ENCODE results near the gene NPIPB8. TPM values are rescaled to one million over a fixed set of nuclear protein-coding genes. Genes with fewer than 3 reads are reported as not detected.
"Not testable (repeated sequence)": the region's sequence is repeated elsewhere in the genome, so short reads cannot be mapped to it uniquely, and the experiment has no call there.

NPIPB8 gene
- total RNA-seq, 1 donor from 2014 or later, result not detected

- peaks cover 12 to 16% (median 13%) of the 10 kb centered on the region in 3 donors for H3K4me1 ChIP-seq (ENCODE audit: control insufficient read depth in 3 of 3, insufficient read depth in 3 of 3, low read length in 3 of 3)
- not testable (repeated sequence) for H3K9ac ChIP-seq (ENCODE audit: low read depth in 1 of 3, low read length in 3 of 3); H3K9me3 ChIP-seq (ENCODE audit: control insufficient read depth in 3 of 3, low read length in 3 of 3); H3K36me3 ChIP-seq (ENCODE audit: control insufficient read depth in 3 of 3, insufficient read depth in 3 of 3, low read length in 3 of 3); H3K27ac ChIP-seq (ENCODE audit: low read depth, low read length); H3K27me3 ChIP-seq (ENCODE audit: control insufficient read depth in 3 of 3, insufficient read depth in 3 of 3, low read length in 3 of 3); H3K4me3 ChIP-seq (ENCODE audit: low read length in 3 of 3)
Measured at GRCh38 chr16:28613912-28614311, 24.0 kb upstream of the NPIPB8 start.

- H3K27me3 ChIP-seq (ENCODE audit: control insufficient read depth in 3 of 3, insufficient read depth in 3 of 3, low read length in 3 of 3); H3K36me3 ChIP-seq (ENCODE audit: control insufficient read depth in 3 of 3, insufficient read depth in 3 of 3, low read length in 3 of 3); H3K9ac ChIP-seq (ENCODE audit: low read depth in 1 of 3, low read length in 3 of 3); H3K4me1 ChIP-seq (ENCODE audit: control insufficient read depth in 3 of 3, insufficient read depth in 3 of 3, low read length in 3 of 3); H3K27ac ChIP-seq (ENCODE audit: low read depth, low read length); H3K4me3 ChIP-seq (ENCODE audit: low read length in 3 of 3); H3K9me3 ChIP-seq (ENCODE audit: control insufficient read depth in 3 of 3, low read length in 3 of 3): not testable (repeated sequence)
Measured at GRCh38 chr16:28614561-28614960, 23.3 kb upstream of the NPIPB8 start.

GRCh38 chr16:28615486-28616223 lies 22.2 kb upstream of the NPIPB8 start:
- not testable (repeated sequence) for H3K4me1 ChIP-seq (ENCODE audit: control insufficient read depth in 3 of 3, insufficient read depth in 3 of 3, low read length in 3 of 3); H3K27me3 ChIP-seq (ENCODE audit: control insufficient read depth in 3 of 3, insufficient read depth in 3 of 3, low read length in 3 of 3); H3K36me3 ChIP-seq (ENCODE audit: control insufficient read depth in 3 of 3, insufficient read depth in 3 of 3, low read length in 3 of 3); H3K27ac ChIP-seq (ENCODE audit: low read depth, low read length); H3K9me3 ChIP-seq (ENCODE audit: control insufficient read depth in 3 of 3, low read length in 3 of 3); H3K4me3 ChIP-seq (ENCODE audit: low read length in 3 of 3); H3K9ac ChIP-seq (ENCODE audit: low read depth in 1 of 3, low read length in 3 of 3)

GRCh38 chr16:28616224-28616577 lies 21.7 kb upstream of the NPIPB8 start:
- H3K9ac ChIP-seq (ENCODE audit: low read depth in 1 of 3, low read length in 3 of 3); H3K27me3 ChIP-seq (ENCODE audit: control insufficient read depth in 3 of 3, insufficient read depth in 3 of 3, low read length in 3 of 3): not testable (repeated sequence)

GRCh38 chr16:28616636-28617035 lies 21.2 kb upstream of the NPIPB8 start:
- Histone ChIP-seq H3K36me3 (ENCODE audit: control insufficient read depth in 3 of 3, insufficient read depth in 3 of 3, low read length in 3 of 3) (no peaks in the 10 kb centered on the region), H3K4me1 (ENCODE audit: control insufficient read depth in 3 of 3, insufficient read depth in 3 of 3, low read length in 3 of 3) (no peaks in the 10 kb centered on the region), H3K9me3 (ENCODE audit: control insufficient read depth in 3 of 3, low read length in 3 of 3) (no peaks in the 10 kb centered on the region), H3K27me3 (ENCODE audit: control insufficient read depth in 3 of 3, insufficient read depth in 3 of 3, low read length in 3 of 3) (no peaks in the 10 kb centered on the region), H3K4me3 (ENCODE audit: low read length in 3 of 3) (no peak overlapping the region), H3K27ac (ENCODE audit: low read depth, low read length) (no peak overlapping the region), H3K9ac (ENCODE audit: low read depth in 1 of 3, low read length in 3 of 3) (no peak overlapping the region)

More at GRCh38 chr16:28616224-28616577, 21.7 kb upstream of the NPIPB8 start:
- H3K4me1 ChIP-seq (ENCODE audit: control insufficient read depth in 3 of 3, insufficient read depth in 3 of 3, low read length in 3 of 3); H3K9me3 ChIP-seq (ENCODE audit: control insufficient read depth in 3 of 3, low read length in 3 of 3); H3K36me3 ChIP-seq (ENCODE audit: control insufficient read depth in 3 of 3, insufficient read depth in 3 of 3, low read length in 3 of 3); H3K4me3 ChIP-seq (ENCODE audit: low read length in 3 of 3); H3K27ac ChIP-seq (ENCODE audit: low read depth, low read length): not testable (repeated sequence)

GRCh38 chr16:28617874-28618273 lies 20.0 kb upstream of the NPIPB8 start:
- H3K9ac ChIP-seq (ENCODE audit: low read depth in 1 of 3, low read length in 3 of 3), result no peak overlapping the region
- no peaks in the 10 kb centered on the region for H3K27me3 ChIP-seq (ENCODE audit: control insufficient read depth in 3 of 3, insufficient read depth in 3 of 3, low read length in 3 of 3)
- H3K9me3 ChIP-seq (ENCODE audit: control insufficient read depth in 3 of 3, low read length in 3 of 3), result no peaks in the 10 kb centered on the region
- H3K4me3 ChIP-seq (ENCODE audit: low read length in 3 of 3), result no peak overlapping the region
- no peaks in the 10 kb centered on the region for H3K36me3 ChIP-seq (ENCODE audit: control insufficient read depth in 3 of 3, insufficient read depth in 3 of 3, low read length in 3 of 3)
- no peaks in the 10 kb centered on the region for H3K4me1 ChIP-seq (ENCODE audit: control insufficient read depth in 3 of 3, insufficient read depth in 3 of 3, low read length in 3 of 3)
- H3K27ac ChIP-seq (ENCODE audit: low read depth, low read length), result no peak overlapping the region

GRCh38 chr16:28620316-28620715 lies 17.5 kb upstream of the NPIPB8 start:
- H3K9ac ChIP-seq (ENCODE audit: low read depth in 1 of 3, low read length in 3 of 3); H3K27me3 ChIP-seq (ENCODE audit: control insufficient read depth in 3 of 3, insufficient read depth in 3 of 3, low read length in 3 of 3); H3K27ac ChIP-seq (ENCODE audit: low read depth, low read length); H3K4me1 ChIP-seq (ENCODE audit: control insufficient read depth in 3 of 3, insufficient read depth in 3 of 3, low read length in 3 of 3); H3K36me3 ChIP-seq (ENCODE audit: control insufficient read depth in 3 of 3, insufficient read depth in 3 of 3, low read length in 3 of 3); H3K4me3 ChIP-seq (ENCODE audit: low read length in 3 of 3); H3K9me3 ChIP-seq (ENCODE audit: control insufficient read depth in 3 of 3, low read length in 3 of 3): not testable (repeated sequence)

GRCh38 chr16:28621481-28622155 lies 16.2 kb upstream of the NPIPB8 start:
- H3K4me3 ChIP-seq (ENCODE audit: low read length in 3 of 3), result no peak overlapping the region
- peaks cover 0 to 6% (median 2%) of the 10 kb centered on the region in 3 donors for H3K4me1 ChIP-seq (ENCODE audit: control insufficient read depth in 3 of 3, insufficient read depth in 3 of 3, low read length in 3 of 3)
- no peaks in the 10 kb centered on the region for H3K9me3 ChIP-seq (ENCODE audit: control insufficient read depth in 3 of 3, low read length in 3 of 3)
- no peak overlapping the region for H3K27ac ChIP-seq (ENCODE audit: low read depth, low read length)
- H3K9ac ChIP-seq (ENCODE audit: low read depth in 1 of 3, low read length in 3 of 3), result no peak overlapping the region
- H3K36me3 ChIP-seq (ENCODE audit: control insufficient read depth in 3 of 3, insufficient read depth in 3 of 3, low read length in 3 of 3), result no peaks in the 10 kb centered on the region
- no peaks in the 10 kb centered on the region for H3K27me3 ChIP-seq (ENCODE audit: control insufficient read depth in 3 of 3, insufficient read depth in 3 of 3, low read length in 3 of 3)

GRCh38 chr16:28622532-28623171 lies 15.2 kb upstream of the NPIPB8 start:
- not testable (repeated sequence) for H3K36me3 ChIP-seq (ENCODE audit: control insufficient read depth in 3 of 3, insufficient read depth in 3 of 3, low read length in 3 of 3); H3K9me3 ChIP-seq (ENCODE audit: control insufficient read depth in 3 of 3, low read length in 3 of 3); H3K4me1 ChIP-seq (ENCODE audit: control insufficient read depth in 3 of 3, insufficient read depth in 3 of 3, low read length in 3 of 3); H3K27ac ChIP-seq (ENCODE audit: low read depth, low read length); H3K27me3 ChIP-seq (ENCODE audit: control insufficient read depth in 3 of 3, insufficient read depth in 3 of 3, low read length in 3 of 3)
- Histone ChIP-seq H3K9ac (ENCODE audit: low read depth in 1 of 3, low read length in 3 of 3) (peak overlapping the region in 1 of 3 donors; percentile 79), H3K4me3 (ENCODE audit: low read length in 3 of 3) (peak overlapping the region in 2 of 3 donors; percentile 69 to 72)

- peak overlapping the region; percentile 46 to 72 (median 69) for H3K4me3 ChIP-seq (ENCODE audit: low read length in 3 of 3)
- no peaks in the 10 kb centered on the region for H3K27me3 ChIP-seq (ENCODE audit: control insufficient read depth in 3 of 3, insufficient read depth in 3 of 3, low read length in 3 of 3)
- H3K27ac ChIP-seq (ENCODE audit: low read depth, low read length), result no peak overlapping the region
- H3K4me1 ChIP-seq (ENCODE audit: control insufficient read depth in 3 of 3, insufficient read depth in 3 of 3, low read length in 3 of 3), result peaks cover 0 to 6% (median 2%) of the 10 kb centered on the region in 3 donors
- H3K9me3 ChIP-seq (ENCODE audit: control insufficient read depth in 3 of 3, low read length in 3 of 3), result no peaks in the 10 kb centered on the region
- peak overlapping the region in 1 of 3 donors; percentile 79 for H3K9ac ChIP-seq (ENCODE audit: low read depth in 1 of 3, low read length in 3 of 3)
- H3K36me3 ChIP-seq (ENCODE audit: control insufficient read depth in 3 of 3, insufficient read depth in 3 of 3, low read length in 3 of 3), result no peaks in the 10 kb centered on the region
Measured at GRCh38 chr16:28623172-28623711, 14.6 kb upstream of the NPIPB8 start.

All from skeletal muscle tissue (tissue), 4 donors.